ENCODE results near the gene ACKR4.

DNA sequence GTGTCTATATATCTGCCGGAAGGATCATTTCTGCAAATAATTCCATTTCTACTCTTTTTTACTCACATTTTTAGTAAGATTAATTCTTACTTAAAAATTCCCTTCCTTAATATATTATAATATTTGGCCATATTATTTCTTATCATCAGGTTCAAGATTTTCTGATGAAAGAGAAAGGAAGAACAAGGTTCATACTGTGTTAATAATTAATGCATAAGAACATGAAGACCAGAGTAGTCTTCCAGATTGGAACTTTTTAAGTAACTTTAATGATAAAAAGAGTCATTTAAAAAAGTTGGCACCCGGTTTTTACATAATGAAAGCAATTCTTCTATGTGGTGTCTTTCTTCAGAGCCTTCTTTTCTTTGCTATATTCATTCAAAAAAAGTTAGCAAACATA, 590 bp downstream of the ACKR4 start:
- TF ChIP-seq EP300 (IDR thresholded peaks at IDR 0.05; ENCODE audit: low read length) (no peak), KLF16 (IDR thresholded peaks at IDR 0.05) (no peak), CBX8 (IDR thresholded peaks at IDR 0.05; ENCODE audit: borderline replicate concordance, extremely low read depth, low read depth, low read length, poor library complexity, severe bottlenecking) (no peak)
- TF ChIP-seq, protein P1, sequence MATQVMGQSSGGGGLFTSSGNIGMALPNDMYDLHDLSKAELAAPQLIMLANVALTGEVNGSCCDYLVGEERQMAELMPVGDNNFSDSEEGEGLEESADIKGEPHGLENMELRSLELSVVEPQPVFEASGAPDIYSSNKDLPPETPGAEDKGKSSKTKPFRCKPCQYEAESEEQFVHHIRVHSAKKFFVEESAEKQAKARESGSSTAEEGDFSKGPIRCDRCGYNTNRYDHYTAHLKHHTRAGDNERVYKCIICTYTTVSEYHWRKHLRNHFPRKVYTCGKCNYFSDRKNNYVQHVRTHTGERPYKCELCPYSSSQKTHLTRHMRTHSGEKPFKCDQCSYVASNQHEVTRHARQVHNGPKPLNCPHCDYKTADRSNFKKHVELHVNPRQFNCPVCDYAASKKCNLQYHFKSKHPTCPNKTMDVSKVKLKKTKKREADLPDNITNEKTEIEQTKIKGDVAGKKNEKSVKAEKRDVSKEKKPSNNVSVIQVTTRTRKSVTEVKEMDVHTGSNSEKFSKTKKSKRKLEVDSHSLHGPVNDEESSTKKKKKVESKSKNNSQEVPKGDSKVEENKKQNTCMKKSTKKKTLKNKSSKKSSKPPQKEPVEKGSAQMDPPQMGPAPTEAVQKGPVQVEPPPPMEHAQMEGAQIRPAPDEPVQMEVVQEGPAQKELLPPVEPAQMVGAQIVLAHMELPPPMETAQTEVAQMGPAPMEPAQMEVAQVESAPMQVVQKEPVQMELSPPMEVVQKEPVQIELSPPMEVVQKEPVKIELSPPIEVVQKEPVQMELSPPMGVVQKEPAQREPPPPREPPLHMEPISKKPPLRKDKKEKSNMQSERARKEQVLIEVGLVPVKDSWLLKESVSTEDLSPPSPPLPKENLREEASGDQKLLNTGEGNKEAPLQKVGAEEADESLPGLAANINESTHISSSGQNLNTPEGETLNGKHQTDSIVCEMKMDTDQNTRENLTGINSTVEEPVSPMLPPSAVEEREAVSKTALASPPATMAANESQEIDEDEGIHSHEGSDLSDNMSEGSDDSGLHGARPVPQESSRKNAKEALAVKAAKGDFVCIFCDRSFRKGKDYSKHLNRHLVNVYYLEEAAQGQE (IDR thresholded peaks at IDR 0.05; ENCODE audit: borderline replicate concordance): no peak
- TF ChIP-seq, protein P1 (CRISPR knock-in tag; IDR thresholded peaks at IDR 0.05; ENCODE audit: low read depth): no peak

All from K562 (cell line).